Pons (tissue), 1 donor: ENCODE measurements around the gene SNX9.
"Not testable (repeated sequence)": the region's sequence is repeated elsewhere in the genome, so short reads cannot be mapped to it uniquely, and the experiment has no call there.

Source experiments
- DNase-seq: peaks from one replicate; pipeline ENCODE4 v3.0.0-alpha.2; 2016; ENCODE audit warnings: low spot score

The SNX9 gene

DNA sequence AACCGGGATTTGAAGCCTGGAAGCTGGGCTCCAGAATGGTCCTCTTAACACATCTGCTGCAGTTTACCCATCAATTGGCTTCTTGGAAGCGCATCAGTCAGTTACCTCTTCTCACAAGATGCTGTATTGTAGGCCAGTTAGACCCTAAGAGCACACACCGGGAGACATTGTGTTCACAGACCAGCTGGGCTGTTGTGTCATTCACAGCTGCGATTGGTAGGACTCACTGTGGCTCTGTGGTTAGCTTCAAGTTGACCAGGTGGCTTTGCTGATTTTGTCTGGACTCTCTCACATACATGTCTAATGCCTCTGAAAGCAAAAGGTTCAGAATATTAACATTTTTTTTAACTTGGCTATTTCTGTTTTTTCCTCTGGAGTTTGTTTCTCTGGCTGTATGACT is 64.8 kb downstream of the SNX9 start:
- DNase-seq, result peak; percentile 63

DNA sequence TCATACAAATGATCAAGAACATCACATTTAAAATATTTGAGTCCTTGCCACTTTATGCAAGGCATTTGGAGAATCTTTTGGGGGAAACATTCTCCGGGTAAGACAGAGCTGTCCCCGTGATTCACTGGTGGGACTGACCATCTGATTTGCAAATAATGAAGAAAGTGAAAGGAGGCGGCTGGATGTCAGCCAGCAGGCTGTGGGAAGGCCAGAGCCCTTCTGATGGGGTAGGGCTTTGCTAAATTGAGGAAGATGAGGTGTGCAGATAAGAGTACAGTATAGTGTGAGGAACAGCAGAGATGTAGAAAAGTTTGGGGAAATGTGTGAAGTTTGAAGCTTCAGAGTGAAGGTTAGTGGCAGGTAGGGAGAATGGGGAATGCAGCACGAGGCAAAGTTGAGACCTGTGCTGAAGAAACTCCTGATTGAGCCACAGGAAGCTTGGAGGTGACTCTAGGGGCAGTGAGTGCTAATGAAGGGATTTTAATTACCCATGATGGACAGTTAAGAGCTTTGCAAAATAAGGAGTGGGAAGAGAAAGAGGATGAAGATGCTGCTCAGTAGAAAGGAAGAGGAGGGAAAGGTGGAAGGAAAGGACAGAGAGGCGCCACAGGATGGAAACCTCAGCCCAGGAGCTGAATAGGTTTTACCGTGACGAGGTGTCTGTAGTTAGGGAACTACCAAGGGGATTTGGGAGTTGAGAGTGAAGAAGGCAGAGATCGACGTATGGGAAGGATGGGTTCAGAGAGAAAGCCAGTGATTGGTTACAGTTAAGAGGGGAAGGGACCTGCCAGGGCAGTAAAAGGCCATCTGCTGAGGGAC is 68.7 kb downstream of the SNX9 start:
- DNase-seq, result no peak

- DNase-seq, result no peak
These were observed 69.4 kb downstream of the SNX9 start for GRCh38 chr6:157892363-157892877.

- DNase-seq, result no peak
These were observed 70.2 kb downstream of the SNX9 start for GRCh38 chr6:157893238-157893637.

- DNase-seq, result peak; percentile 70
These were observed 72.5 kb downstream of the SNX9 start for GRCh38 chr6:157895585-157895984.

GRCh38 chr6:157896932-157897331 is 73.9 kb downstream of the SNX9 start:
- no peak for DNase-seq

DNA sequence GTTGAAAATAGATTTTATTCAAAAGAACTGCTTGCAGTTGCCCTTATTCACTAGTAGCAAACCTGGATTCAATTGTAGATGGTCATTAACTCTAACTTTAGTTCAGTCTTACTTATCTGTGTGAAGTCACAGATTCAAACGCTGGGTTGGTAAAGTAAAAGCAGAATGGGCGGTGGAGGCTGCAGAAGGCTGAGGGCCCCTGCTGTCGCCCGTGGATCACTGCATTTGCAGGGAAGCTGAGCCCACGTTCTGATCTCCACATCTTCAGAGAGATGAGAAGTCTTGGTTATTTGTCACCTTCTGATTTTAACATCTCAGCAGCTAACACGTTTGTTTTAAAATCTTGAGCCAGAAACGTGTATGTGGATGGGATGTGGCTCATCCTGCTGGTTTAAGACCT is 75.1 kb downstream of the SNX9 start:
- DNase-seq, result peak; percentile 82

- no peak for DNase-seq
These were observed 75.6 kb downstream of the SNX9 start for GRCh38 chr6:157898640-157899039.

DNA sequence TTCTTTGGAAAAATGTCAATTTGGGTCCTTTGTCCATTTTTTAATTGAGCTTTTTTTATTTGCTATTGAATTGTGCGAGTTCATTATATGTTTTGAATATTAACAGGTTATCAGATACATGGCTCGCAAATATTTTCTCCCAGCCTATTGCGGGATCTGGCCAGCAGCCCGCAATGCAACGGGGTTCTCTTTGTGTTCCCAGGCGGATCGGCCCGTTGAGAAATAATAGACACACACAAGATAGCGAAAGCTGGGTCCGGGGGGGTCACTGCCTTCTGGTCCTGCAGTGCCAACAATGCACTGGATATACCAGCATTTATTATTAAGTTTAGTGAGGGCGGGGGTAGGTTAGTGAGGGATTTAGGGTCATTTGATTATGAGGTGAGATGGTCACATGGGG is 77.2 kb downstream of the SNX9 start:
- peak; percentile 68 for DNase-seq

DNA sequence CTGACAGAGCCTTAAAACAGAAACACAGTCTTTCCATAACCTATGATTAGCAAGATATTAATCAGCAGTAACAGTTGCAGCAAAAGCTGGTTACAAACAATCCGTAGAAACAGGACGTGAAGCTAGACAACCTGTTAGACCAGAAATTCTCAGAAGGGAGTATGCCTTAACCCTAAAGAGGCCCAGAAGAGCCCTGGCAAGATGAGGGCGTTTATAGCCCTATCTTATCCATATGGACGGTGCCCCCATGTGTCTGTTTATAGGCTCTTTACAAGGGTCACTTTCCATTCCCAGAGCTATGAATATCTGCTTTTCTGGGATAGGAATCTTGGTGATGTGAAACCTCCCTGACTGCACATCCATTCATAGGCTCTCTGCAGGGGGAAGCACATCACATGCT is 77.7 kb downstream of the SNX9 start:
- DNase-seq, result not testable (repeated sequence)

DNA sequence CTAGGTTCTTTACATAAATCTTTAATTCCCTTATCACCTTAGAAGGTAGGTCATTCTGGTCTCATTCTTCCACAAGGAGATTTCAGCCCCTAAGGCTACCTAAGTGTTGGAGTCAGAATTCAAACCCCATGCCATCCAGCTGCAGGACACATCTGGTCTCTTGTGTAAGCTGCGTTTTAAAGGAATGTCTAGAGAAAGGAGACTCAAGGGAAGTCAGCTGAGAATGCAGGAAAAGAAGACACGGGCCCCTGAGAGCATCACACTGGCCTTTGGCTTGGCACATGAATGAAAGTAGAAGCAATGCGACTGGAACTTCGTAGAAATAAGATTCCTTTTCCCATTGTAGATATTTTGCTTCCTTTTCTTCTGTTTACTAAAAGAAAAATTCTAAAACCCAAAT is 82.0 kb downstream of the SNX9 start:
- DNase-seq, result no peak

DNA sequence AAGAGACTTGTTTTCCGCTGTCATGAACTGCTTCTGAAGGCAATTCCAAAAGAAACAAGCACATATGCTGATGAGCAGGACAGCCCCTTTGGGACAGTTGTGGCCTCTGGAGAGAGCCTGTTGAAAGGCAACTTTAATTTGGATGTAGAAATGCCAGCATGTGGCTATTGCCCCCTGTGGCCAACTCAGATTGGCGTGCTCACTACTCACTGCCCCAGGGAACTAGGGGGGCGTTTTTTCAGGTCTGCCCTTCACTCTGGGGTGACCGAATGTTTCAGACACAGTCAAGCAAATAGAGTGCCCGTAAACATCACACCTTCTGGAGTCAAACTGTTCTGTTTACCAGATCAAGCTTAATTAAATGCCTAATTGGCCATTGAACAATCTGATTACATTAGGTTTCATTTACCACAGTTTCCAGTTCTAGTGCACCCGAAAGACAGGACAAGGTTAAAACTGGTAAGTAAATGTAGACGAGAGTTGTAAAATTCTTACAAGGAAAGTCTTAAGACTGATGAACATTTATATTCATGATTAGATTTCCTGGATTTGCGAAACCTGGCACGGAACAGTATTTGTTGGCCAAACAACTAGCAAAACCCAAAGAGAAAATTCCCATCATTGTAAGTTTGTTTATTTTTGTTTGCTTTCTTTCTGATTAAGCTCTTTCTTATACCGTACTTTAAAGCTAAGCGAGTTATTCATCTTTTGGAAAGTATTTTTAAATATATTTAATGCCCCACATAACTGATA is 82.7 kb downstream of the SNX9 start:
- no peak for DNase-seq

GRCh38 chr6:157906537-157907061 is 83.6 kb downstream of the SNX9 start:
- DNase-seq, result no peak

DNA sequence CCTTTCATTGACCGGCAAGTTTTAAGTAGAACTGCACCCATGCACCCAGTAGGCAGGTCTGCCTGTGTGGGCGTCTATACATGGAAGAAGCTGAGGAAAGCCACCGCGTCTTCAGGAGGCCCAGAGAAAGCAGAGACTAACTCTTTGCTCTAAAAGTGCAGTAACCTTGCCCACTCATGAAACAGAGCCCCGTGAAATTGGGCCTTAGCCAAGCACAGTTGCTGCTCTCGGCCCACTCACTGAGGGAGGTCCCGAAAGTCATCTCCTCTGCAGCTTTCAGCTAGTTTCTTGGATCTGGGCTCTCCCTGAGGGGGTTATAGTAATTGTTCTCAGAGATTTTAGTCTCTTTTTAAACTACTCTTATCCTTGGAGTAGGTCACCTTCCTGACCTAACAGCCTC is 84.6 kb downstream of the SNX9 start:
- no peak for DNase-seq

- no peak for DNase-seq
These were observed 85.6 kb downstream of the SNX9 start for GRCh38 chr6:157908369-157909281.

DNA sequence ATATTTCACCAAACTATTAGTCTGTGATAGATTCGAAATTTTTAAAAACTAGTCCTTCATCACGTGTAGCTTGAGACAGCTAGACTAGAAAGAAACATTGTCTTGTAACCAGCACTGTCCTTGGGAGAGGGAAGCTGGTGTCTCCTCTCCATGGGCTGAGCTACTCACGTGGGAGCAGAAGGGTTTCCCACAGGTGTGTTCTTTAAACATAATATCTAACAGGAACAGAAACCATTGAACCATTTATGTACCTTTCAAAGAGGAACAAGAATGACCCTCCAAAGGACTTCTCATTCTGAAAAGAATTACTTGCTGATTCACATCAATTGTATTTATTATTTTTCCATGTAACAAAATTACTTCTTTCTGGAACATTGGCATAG is 86.2 kb downstream of the SNX9 start:
- no peak for DNase-seq

DNA sequence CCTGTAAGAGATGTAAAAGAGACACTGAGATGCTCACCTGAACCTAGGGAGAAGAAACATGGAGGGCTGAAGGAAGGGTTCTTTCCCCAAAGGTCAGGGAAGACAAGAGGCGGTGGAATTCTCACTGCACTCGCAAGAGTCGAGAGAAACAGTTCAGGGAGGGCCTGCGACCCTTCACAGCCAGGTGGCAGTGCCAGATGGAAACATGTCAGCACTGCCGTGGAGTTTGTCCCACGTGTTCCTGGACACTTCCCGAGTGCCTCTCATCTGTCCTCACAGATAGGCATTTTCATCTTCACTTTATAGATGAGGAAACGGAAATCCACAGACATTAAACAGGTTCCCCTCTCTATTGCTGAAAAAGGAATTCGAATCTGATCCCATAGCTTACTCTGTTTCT is 88.2 kb downstream of the SNX9 start:
- DNase-seq, result peak; percentile 62

DNA sequence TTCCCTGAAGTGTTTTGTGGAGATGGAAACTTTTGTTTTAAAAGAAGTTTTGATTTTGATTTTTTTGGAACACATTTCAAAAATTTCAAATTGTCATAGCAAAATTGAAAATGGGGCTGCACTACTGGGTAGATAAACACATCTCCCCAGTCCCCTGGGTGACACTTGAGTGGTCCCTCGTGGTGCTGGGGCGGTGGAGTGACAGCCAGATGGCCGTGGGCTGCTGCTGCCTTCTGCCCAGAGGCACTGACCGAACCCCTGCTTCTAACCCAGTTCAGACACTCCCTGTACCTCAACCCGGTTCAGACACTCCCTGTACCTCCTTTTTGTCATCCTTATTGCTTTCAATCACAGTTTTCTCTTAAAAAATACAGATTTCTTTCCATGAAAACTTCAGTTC is 88.7 kb downstream of the SNX9 start:
- DNase-seq, result no peak

GRCh38 chr6:157912326-157912725 is 89.3 kb downstream of the SNX9 start:
- DNase-seq, result peak; percentile 97

DNA sequence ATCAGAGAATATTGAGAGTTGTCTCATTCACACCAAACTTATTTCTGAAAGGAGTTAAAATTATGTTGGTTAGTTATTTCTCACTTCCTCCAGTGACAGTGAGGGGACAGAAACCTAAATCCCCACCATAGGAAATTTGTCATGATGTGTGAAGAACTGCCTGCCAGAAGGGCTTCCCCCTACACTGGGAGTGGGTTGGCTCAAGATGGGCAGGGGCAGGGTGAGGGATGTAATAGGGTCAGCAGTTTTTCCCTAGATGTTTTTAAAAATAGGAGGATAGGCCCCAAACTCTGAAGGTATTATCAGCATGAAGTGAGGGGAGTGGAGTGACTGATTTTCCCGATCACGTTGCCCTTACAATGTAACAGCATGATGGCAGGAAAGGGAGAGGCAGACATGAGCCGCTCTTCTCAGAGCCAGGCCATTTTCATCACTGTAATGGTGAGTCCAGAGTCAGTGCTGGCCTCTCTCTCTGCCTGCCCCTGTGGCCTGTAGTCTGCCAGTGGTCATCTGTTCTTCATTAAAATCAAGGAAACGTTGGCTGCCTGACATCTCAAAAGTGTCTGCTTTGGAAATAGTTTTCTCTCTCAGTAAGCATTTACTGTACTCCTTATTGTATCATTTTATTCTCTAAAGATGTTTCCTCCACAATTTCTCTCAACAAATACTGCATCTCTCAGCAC is 98.8 kb downstream of the SNX9 start:
- no peak for DNase-seq

GRCh38 chr6:157925771-157926170 is 102.7 kb downstream of the SNX9 start:
- no peak for DNase-seq
